Sigmoid colon (tissue), 4 donors: Measurements from ENCODE around the gene KCNG2.

Experiments
- CTCF ChIP-seq, 4 experiments: fragments of 450-650 bp in 3 of 4; fragments of 200-600 bp in 1 of 4; IDR thresholded peaks; one replicate each; pipeline ENCODE4 v1.5.1; 2016 to 2019; ENCODE audit warnings: antibody characterized with exemption in 4 of 4, mild to moderate bottlenecking in 3 of 4, moderate library complexity in 2 of 4
- EP300 ChIP-seq, 4 donors: sonication (generic); formaldehyde crosslinking; IDR thresholded peaks; one replicate each; pipeline ENCODE4 v1.6.1; 2017; ENCODE audit warnings: antibody characterized with exemption in 4 of 4
- POLR2A ChIP-seq, 2 donors: fragments of 450-650 bp; IDR thresholded peaks; one replicate each; pipeline ENCODE4 v1.6.1; 2016; ENCODE audit warnings: antibody characterized with exemption in 2 of 2, mild to moderate bottlenecking in 2 of 2, moderate library complexity in 2 of 2
- POLR2AphosphoS5 ChIP-seq, 4 donors: sonication (generic); formaldehyde crosslinking; IDR thresholded peaks; one replicate each; pipeline ENCODE4 v1.6.1; 2017; ENCODE audit warnings: antibody characterized with exemption in 4 of 4

GRCh38 chr18:79786786-79787526 is 10.8 kb upstream of the KCNG2 start:
- TF ChIP-seq POLR2AphosphoS5 (IDR thresholded peaks at IDR 0.05), result no peak
- TF ChIP-seq POLR2A (IDR thresholded peaks at IDR 0.05), result no peak
- TF ChIP-seq EP300 (IDR thresholded peaks at IDR 0.05), result no peak
- TF ChIP-seq CTCF (IDR thresholded peaks at IDR 0.05), result no peak
